HepG2 (cell line): ENCODE results near the gene UCK2. TPM values are rescaled to one million over a fixed set of nuclear protein-coding genes. Genes with fewer than 3 reads are reported as not detected.

Experiments
- FOXC1 ChIP-seq: sonication (generic); formaldehyde crosslinking; IDR thresholded peaks from 2 replicates; pipeline ENCODE4 v1.8.0; 2022; ENCODE audit warnings: mild to moderate bottlenecking, missing genetic modification reagents, borderline replicate concordance
- JUND ChIP-seq: sonication (generic); formaldehyde crosslinking; IDR thresholded peaks from 2 replicates; pipeline ENCODE4 v1.8.0; 2022; ENCODE audit warnings: mild to moderate bottlenecking, missing genetic modification reagents
- RFX1 ChIP-seq: fragments of 450-650 bp; IDR thresholded peaks from 2 replicates; pipeline ENCODE4 v1.6.1; 2017
- XBP1 ChIP-seq: sonication (generic); formaldehyde crosslinking; IDR thresholded peaks from 2 replicates; pipeline ENCODE4 v1.5.0; 2020; ENCODE audit warnings: missing genetic modification reagents
- ZNF232 ChIP-seq: sonication (generic); formaldehyde crosslinking; IDR thresholded peaks from 2 replicates; pipeline ENCODE4 v1.4.0; 2020; ENCODE audit warnings: missing genetic modification reagents, borderline replicate concordance
- ZNF276 ChIP-seq: sonication (generic); formaldehyde crosslinking; IDR thresholded peaks from 2 replicates; pipeline ENCODE4 v1.4.0; 2020; ENCODE audit warnings: mild to moderate bottlenecking, low read depth, missing genetic modification reagents
- ZNF407 ChIP-seq: sonication (generic); formaldehyde crosslinking; IDR thresholded peaks from one replicate; pipeline ENCODE4 v1.5.1; 2020; ENCODE audit warnings: mild to moderate bottlenecking, missing genetic modification reagents; ENCODE audit errors: not compliant biosample characterization
- ZNF766 ChIP-seq: sonication (generic); formaldehyde crosslinking; IDR thresholded peaks from 2 replicates; pipeline ENCODE4 v1.5.0; 2020; ENCODE audit warnings: missing genetic modification reagents, borderline replicate concordance
- polyA plus RNA-seq, 8 experiments: library from polyadenylated mRNA; depleted of rRNA in 3 of 8; stranded (reverse) in 7 of 8; unstranded in 1 of 8; fragments of >200 nt; fragmentation: Illumina TruSeq in 4 of 8; extraction: Trizol in 4 of 8; gene quantifications; 2 replicates each; pipeline versions ENCODE4 v1.2.1 to v1.2.3, GENCODE V29; 2011 to 2016; ENCODE audit warnings: low read depth in 4 of 8, missing spikeins in 1 of 8, mixed read lengths in 1 of 8; ENCODE audit not compliant: insufficient read depth in 1 of 8
- total RNA-seq, 5 experiments: library from RNA; depleted of rRNA; stranded (reverse); fragments of >200 nt; fragmentation: Illumina TruSeq; extraction: Trizol; gene quantifications; 2 replicates each; pipeline ENCODE4 v1.2.3, GENCODE V29; 2016; ENCODE audit warnings: low read depth in 1 of 5
- TF ChIP-seq, protein P1 (sequence below): sonication (generic); formaldehyde crosslinking; IDR thresholded peaks from 2 replicates; pipeline ENCODE4 v1.4.0; 2020; ENCODE audit warnings: missing genetic modification reagents, borderline replicate concordance
- TF ChIP-seq, protein P2 (sequence below): sonication (generic); formaldehyde crosslinking; IDR thresholded peaks from 2 replicates; pipeline ENCODE4 v1.5.1; 2020; ENCODE audit warnings: missing genetic modification reagents, mild to moderate bottlenecking, borderline replicate concordance

Gene UCK2
- total and polyA plus RNA-seq, 2 of the 13 experiments (the other 11 are each of a cell fraction or from before 2014, with no cell fraction given): 64.3 to 78.0 TPM

- no peak for TF ChIP-seq ZNF407 (CRISPR knock-in tag)
- TF ChIP-seq ZNF766 (CRISPR knock-in tag): no peak
- TF ChIP-seq FOXC1 (CRISPR knock-in tag): no peak
- no peak for TF ChIP-seq ZNF276 (CRISPR knock-in tag)
- TF ChIP-seq XBP1 (CRISPR knock-in tag): no peak
- no peak for TF ChIP-seq RFX1
- no peak for TF ChIP-seq ZNF232
- TF ChIP-seq JUND (CRISPR knock-in tag): no peak
- TF ChIP-seq, protein P1, sequence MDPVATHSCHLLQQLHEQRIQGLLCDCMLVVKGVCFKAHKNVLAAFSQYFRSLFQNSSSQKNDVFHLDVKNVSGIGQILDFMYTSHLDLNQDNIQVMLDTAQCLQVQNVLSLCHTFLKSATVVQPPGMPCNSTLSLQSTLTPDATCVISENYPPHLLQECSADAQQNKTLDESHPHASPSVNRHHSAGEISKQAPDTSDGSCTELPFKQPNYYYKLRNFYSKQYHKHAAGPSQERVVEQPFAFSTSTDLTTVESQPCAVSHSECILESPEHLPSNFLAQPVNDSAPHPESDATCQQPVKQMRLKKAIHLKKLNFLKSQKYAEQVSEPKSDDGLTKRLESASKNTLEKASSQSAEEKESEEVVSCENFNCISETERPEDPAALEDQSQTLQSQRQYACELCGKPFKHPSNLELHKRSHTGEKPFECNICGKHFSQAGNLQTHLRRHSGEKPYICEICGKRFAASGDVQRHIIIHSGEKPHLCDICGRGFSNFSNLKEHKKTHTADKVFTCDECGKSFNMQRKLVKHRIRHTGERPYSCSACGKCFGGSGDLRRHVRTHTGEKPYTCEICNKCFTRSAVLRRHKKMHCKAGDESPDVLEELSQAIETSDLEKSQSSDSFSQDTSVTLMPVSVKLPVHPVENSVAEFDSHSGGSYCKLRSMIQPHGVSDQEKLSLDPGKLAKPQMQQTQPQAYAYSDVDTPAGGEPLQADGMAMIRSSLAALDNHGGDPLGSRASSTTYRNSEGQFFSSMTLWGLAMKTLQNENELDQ: no peak
- TF ChIP-seq, protein P2, sequence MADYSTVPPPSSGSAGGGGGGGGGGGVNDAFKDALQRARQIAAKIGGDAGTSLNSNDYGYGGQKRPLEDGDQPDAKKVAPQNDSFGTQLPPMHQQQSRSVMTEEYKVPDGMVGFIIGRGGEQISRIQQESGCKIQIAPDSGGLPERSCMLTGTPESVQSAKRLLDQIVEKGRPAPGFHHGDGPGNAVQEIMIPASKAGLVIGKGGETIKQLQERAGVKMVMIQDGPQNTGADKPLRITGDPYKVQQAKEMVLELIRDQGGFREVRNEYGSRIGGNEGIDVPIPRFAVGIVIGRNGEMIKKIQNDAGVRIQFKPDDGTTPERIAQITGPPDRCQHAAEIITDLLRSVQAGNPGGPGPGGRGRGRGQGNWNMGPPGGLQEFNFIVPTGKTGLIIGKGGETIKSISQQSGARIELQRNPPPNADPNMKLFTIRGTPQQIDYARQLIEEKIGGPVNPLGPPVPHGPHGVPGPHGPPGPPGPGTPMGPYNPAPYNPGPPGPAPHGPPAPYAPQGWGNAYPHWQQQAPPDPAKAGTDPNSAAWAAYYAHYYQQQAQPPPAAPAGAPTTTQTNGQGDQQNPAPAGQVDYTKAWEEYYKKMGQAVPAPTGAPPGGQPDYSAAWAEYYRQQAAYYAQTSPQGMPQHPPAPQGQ: no peak
Observed at GRCh38 chr1:165871311-165872067, 44.1 kb downstream of the UCK2 start (continued).
